Omental fat pad (tissue), 4 donors: ENCODE data around the gene RNASET2. TPM values are rescaled to one million over a fixed set of nuclear protein-coding genes. Genes with fewer than 3 reads are reported as not detected.
"Not testable (repeated sequence)": the region's sequence is repeated elsewhere in the genome, so short reads cannot be mapped to it uniquely, and the experiment has no call there.

ENCODE experiments used
- ATAC-seq: fragments of 150-250 bp; one replicate; pipeline ENCODE4 v1.9.1; 2016; ENCODE audit warnings: mild to moderate bottlenecking, moderate library complexity; ENCODE audit not compliant: low FRiP score
- DNase-seq: peaks from one replicate; pipeline ENCODE4 v3.0.0-alpha.2; 2019; ENCODE audit warnings: low spot score
- CTCF ChIP-seq, 3 donors: fragments of 450-650 bp; IDR thresholded peaks; one replicate each; pipeline ENCODE4 v1.5.1; 2016 to 2017; ENCODE audit warnings: antibody characterized with exemption in 3 of 3, mild to moderate bottlenecking in 3 of 3, moderate library complexity in 2 of 3
- total RNA-seq, 4 donors: library from RNA; depleted of rRNA; stranded (reverse); fragments of >200 nt; gene quantifications; one replicate each; pipeline ENCODE4 v1.1.0, GENCODE V29; 2016

The RNASET2 gene
- total RNA-seq, 4 donors from 2014 or later = 68.4 to 129 (median 84.4) TPM

GRCh38 chr6:166952121-166952520, 4.2 kb downstream of the RNASET2 start:
- no peak for ATAC-seq
- no peak for TF ChIP-seq CTCF (IDR thresholded peaks at IDR 0.05)
- DNase-seq = no peak

- no peak for DNase-seq
- TF ChIP-seq CTCF (IDR thresholded peaks at IDR 0.05) = no peak
- no peak for ATAC-seq
Observed at GRCh38 chr6:166951670-166952060, 4.7 kb downstream of the RNASET2 start.

GRCh38 chr6:166950892-166951669, 5.3 kb downstream of the RNASET2 start:
- peak in 1 of 3 donors; percentile 5 for TF ChIP-seq CTCF (IDR thresholded peaks at IDR 0.05)
- ATAC-seq = peak; percentile 24

GRCh38 chr6:166950443-166950821, 5.9 kb downstream of the RNASET2 start:
- DNase-seq (no peak), ATAC-seq (peak; percentile 39)
- TF ChIP-seq CTCF (IDR thresholded peaks at IDR 0.05) = no peak

More at GRCh38 chr6:166950892-166951669, 5.3 kb downstream of the RNASET2 start:
- DNase-seq = not testable (repeated sequence)

GRCh38 chr6:166949528-166950442, 6.6 kb downstream of the RNASET2 start:
- peak; percentile 24 for ATAC-seq
- DNase-seq = no peak
- TF ChIP-seq CTCF (IDR thresholded peaks at IDR 0.05) = no peak

GRCh38 chr6:166948724-166949123, 7.6 kb downstream of the RNASET2 start:
- not testable (repeated sequence) for DNase-seq, ATAC-seq

GRCh38 chr6:166947251-166947650, 9.1 kb downstream of the RNASET2 start:
- no peak for ATAC-seq
- TF ChIP-seq CTCF (IDR thresholded peaks at IDR 0.05) = no peak
- no peak for DNase-seq
